Activated CD8-positive, alpha-beta memory T cell treated with anti-CD3 and anti-CD28 coated beads, Interleukin-2, amount 50 U/mL, for 24 hours (primary cell): Measurements from ENCODE around the gene ACTG2.
"Not testable (repeated sequence)": the region's sequence is repeated elsewhere in the genome, so short reads cannot be mapped to it uniquely, and the experiment has no call there.

Source experiments
- DNase-seq: peaks from one replicate; pipeline ENCODE4 v3.0.0-alpha.2; 2020; ENCODE audit errors: extremely low read depth

The ACTG2 gene

DNA sequence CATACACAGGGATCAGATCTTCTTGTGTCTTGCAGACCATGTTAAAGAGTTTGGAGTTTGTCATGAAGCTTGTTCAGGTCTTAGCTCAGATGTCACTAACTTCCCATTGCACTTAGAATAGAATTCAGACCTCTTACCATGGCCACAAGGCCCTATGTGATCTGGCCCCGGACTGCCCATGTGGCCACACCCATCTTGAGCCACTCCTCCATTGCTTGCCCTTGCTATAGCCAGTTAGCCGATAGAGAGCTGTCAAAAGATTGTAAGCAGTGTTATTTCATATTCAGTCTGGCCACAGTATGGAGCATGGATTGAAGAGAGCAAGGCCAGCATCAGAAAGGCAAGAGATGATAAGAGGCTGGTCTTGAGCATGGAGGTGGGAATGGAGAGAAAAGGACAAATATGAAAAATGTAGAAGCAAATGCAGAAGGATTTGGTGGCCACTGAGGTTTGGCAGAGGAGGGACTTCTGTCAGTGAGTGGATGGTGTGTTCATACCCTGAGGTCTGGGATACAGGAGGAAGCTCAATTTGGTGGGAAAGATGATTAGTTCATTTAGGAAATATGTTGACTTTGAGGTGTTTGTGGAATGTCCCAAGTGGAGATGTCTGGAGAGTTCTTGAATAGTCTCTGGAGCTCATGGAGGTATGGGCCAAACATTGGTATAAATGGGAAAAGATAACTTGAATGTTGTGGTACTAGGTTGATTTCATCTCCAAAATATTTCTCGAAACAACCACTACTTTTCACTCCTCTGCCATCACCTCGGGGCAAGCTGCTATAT is 44.5 kb downstream of the ACTG2 start:
- no peak for DNase-seq

DNA sequence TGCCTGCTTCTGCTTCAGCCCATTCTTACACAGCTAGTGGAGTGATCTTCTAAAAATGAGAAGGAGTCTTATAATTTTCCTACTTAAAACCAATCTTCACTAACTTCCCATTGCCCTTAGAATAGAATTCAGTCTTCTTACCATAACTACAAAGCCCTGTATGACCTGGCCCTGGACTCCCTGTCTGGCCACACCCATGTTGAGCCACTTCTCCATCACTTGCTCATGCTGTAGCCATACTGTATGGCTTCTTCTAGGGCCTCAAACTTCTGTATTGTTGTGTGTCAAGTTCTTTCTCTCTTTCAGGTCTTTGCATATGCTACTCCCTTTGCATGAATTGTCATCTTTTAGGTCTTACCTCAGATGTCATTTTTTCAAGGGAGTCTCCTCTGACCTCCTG is 45.1 kb downstream of the ACTG2 start:
- DNase-seq = no peak

DNA sequence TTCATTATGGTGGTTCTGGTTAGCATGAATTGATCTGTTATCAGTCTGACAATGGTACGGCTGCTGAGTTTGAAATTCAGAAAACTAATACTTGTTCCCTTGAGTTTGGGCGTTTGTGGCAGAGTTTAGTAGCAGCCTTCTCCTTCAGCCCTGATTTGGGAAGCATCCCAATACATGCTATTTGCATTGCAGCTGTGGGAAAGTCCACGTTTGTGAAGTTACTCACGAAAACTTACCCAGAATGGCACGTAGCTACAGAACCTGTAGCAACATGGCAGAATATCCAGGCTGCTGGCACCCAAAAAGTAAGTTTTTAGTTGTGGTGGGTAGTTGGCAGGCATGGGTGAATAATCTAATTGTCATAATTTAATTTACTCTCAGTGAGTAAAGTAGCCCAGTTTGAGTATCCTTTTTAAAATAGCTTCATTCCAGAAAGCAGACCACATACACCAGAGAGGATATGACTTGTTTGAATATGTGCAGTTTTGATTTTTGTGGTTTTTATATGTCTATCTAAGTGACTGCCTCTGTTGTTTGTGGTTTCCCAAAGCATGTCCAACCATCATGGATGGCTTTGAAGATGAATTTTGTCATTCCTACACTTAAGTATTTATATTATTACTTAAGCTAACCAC is 46.0 kb downstream of the ACTG2 start:
- DNase-seq = no peak

DNA sequence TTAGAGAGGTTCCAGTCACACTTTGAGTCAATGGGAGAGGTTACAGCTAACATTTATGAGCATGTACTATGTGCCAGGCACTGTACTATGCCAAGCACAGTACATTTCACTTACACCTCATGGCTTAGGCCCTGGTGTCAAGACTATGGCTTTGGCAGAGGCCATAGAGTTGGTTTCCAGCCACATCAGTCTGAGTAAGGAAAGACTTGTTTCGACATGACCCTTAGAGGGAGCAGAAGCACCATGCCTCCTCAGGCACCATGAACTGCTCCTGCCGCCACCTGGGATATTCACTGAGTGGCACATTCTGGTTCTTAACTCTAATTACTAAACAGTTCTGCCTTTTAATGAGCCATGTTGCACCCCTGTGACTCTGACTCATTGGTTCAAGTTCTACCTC is 46.6 kb downstream of the ACTG2 start:
- no peak for DNase-seq

DNA sequence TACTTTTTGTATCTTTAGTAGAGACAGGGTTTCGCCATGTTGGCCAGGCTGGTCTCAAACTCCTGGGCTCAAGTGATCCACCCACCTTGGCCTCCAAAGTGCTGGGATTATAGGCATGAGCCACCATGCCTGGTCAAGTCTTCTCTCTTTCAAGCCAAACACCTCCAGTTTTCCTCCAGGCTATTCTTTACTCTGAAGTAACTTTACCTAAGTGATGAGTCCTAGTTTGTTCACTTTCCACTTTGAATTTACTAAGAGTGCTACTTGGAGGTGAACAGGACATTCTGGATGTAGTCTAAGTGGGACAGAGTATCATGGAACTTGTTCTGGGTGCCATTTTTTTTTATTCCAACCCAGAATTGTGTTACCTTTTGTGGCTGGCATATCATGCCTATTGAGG is 47.3 kb downstream of the ACTG2 start:
- not testable (repeated sequence) for DNase-seq

DNA sequence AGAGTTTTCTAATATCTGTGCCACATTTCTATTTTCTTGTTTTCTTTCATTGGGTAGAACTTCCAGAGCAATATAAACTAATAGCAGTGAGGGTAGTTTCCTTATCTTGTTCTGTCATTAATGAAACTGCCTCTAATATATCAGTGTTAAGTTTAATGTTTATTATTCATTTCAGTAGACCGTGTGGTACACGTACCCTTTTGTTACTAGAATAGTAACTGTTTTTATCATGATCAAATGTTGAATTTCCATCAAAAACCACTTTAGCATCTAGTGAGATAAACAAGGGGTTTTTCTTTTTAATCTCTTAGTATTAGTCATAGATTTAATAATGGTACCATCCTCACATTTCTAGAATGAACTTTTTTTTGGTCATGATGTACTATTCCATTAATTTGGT is 49.9 kb downstream of the ACTG2 start:
- DNase-seq = no peak

DNA sequence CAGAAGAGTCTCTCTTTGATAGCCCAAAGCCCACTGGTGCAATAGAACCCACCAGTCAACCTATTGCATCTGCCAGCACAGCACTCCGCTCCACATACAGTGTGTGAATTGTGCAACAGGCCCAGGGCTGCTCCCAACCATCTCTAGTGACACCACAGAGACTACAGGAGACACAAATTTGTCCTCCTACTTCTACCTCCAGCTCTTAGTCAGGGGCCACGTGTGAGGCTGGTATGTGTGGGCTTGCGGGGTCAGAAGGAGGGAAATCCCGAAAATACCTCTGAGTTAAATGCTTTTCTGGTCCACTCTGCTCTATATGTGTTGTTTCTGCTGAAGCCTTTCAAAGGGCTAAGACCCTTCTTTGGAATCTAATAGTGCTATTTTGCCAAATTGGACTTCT is 51.9 kb downstream of the ACTG2 start:
- DNase-seq = no peak

DNA sequence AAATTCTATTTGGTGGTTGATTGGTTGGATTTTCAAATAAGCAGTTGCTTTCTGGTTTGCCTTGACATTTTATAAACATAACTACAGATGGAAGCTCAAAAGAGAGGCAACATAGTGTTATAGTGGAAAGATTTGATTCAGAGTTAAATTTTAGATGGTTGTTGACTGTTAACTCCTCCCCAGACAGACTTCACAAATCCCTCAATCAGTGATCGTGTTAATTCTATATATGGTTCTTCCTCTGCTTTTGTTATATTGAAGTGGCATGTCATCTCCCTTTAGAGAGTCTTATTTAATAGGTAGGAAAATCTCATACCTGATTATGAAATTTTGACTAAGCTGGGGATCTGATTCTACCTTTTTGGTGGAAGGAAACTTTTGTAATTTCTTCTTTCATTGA is 53.4 kb downstream of the ACTG2 start:
- no peak for DNase-seq

DNA sequence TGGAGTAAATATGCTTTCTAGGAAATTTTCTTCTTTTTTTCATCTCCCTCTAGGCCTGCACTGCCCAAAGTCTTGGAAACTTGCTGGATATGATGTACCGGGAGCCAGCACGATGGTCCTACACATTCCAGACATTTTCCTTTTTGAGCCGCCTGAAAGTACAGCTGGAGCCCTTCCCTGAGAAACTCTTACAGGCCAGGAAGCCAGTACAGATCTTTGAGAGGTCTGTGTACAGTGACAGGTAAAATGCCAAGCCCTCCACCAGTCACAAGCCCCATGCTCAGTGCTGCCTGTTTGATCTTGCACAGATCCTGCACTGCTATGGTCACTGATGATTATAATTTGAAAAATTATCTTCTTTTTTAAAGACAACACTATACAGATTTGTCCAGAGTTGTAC is 53.9 kb downstream of the ACTG2 start:
- DNase-seq = no peak

DNA sequence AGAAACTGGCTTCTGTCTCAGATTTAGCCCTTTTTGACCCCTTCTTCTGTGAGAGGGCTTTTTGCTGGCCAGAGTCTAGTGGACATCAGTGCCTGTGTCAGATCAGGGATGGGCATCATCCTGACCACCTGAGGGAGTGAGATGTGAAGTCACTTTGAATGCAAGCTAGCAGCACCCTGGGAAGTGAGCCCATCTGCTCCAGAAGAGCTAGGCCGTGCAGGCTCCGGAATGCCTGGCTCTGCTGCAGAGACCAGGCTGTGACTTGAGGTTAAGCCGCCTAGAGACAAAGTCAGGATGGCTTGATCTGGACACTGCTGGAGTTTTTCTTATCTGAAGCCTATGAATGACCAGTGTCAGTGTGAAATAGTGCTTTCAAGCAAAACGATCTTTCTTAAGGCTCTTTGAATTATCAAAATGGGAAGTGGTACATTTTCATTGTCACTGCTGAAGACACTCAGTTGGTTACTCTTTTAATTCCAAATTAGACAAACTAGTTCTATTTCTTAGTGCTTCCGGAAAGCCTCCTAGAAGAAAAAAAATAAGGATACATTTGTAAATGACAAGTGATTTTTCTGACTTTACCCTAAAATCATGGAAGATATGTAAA is 54.7 kb downstream of the ACTG2 start:
- no peak for DNase-seq

DNA sequence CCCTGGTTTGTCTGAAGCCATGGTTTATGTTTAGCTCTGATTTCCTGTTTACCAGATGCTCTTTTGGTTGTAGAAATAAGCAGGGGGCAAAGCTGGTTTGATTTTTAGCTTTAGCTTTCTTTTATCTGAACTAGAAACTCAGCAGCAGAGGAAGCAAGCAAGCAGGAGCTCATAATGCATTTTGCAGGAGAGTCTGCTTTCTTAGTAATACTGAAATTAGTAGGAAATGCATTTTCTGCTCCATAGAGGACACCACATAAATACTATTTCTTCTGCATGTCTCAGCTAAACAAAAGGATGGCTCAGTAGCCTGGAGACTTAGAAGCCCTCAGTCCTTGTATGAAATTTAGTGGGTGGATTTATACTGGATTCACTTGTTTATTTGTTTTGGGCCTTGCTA is 57.0 kb downstream of the ACTG2 start:
- no peak for DNase-seq

DNA sequence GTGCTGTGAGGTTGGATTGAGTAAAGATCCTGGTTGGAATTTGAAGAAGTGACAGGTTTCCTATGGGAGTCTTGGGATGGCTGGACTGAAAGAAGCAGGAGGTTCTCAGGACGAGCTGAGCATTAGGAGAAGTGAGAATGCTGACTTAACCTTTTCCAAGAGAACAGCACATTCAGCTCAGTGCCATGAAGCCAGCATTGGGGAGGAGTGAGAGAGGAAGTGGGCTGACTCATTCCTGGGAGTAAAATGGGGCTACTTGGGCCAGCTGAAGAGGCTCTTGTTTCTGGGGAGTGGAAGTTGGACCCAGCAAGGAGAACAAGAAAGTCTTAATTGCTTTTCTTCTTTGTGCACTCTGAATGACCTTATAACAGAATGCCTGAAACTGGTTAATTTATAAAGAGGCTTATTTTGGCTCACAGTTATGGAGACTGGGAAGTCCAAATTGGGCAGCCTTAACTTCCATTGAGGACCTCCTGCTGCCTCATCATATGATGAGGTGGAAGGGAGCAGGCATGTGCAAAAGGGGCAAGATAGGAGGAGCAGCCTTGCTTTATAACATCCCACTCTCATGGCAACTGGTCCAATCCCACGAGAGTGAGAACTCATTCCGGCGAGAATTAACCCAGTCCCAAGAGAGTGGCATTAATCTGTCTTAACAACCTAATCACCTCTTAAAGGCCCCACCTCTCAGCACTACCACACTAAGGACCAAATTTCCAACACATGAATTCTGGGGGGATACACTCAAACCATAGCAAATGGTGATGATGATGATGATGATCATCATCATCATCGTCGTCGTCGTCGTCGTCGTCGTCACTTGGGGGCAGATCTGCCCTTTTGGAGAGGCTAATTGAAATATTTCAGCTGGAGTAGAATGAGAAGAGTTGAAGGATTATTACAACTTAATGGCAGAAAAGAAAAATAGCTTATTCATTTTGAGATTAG is 60.0 kb downstream of the ACTG2 start:
- DNase-seq = no peak

DNA sequence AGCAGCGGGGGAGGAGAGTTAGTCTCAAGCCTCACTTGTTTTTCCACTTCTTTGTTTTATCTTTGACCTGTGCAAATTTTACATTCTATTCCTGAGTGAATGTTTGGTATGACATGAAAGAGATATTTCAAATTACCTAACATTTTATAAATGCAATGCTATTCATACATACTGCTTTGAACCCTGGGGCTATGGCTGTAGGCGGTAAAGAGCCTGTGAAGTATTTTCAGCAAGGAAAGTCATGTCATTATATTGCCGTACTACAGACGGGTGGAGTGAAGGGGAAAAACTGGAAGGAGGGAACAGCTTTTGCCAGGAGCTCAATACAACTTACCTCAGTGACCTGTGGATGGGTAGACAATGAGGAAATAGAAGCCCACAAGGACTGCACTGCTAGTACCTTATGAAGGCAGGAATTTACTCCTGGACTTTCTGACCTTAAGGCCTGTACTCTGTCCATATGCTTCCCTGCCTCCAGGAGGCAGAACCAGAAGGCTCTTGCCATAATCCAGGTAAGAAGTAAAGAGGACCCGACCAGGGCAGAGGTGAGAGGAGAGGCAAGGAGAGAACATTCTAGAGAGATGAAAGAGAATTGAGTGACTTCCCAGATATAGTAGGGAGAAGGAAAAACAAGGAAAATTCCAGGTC is 63.5 kb downstream of the ACTG2 start:
- DNase-seq = no peak

DNA sequence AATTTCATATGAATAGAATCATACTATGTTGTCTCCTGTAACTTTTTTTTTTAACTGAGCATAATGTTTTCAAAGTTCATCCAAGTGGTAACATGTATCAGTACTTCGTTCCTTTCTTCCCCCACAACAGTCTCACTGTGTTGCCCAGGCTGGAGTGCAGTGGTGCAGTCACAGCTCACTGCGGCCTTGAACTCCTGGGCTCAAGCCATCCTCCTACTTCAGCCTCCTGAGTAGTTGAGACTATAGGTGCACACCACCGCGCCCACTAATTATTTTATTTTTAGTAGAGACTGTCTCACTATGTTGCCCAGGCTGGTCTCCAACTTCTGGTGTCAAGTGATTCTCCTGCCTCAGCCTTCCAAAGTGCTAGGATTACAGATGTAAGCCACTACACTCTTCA is 68.5 kb downstream of the ACTG2 start:
- no peak for DNase-seq

DNA sequence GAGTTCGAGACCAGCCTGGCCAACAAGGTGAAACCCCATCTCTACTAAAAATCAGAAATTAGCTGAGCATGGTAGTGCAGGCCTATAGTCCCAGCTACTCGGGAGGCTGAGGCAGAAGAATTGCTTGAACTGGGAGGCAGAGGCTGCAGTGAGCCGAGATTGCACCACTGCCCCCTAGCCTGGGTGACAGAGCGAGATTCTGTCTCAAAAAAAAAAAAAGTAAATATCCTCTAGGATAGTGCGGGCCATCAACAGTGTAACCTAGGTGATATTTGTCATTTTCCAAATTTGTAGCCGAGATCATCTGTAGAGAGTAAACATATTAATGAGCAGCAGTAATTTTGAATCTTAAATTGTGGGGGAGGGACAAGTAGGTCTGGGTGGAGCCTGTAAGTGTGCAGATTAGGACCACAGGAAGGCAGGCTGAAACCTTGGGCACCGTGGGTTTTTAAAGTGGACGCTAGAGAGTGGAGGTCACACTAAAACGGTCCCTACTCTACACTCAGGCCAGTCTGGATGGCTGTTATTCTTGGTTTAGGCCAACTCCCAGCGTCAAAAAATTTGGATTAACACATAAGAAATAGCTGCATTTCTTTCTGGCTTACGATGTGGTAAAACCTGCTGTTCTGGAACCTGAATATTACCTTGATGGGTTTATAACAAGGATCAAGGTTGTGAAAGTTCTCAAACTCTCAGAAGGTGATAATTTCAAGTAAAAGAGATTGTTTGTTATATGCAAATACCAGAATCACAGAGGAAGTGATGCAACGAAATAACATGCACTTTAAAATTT is 69.2 kb downstream of the ACTG2 start:
- no peak for DNase-seq

DNA sequence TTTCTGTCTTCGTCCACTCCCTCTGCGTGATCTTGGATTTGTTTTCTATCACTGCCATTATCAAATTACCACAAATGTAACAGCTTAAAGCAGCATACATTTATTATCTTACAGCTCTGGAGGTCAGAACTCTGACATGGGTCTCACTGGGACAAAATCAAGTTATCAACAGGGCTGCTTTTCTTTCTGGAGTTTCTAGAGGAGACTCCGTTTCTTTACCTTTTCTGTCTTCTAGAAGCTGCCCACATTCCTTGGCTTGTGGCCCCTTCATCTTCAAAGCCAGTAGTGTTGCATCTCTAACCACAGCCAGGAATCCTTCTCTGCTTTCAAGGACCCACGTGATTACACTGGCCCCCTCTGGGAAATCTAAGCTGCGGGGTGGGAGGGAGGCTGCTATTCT is 70.0 kb downstream of the ACTG2 start:
- no peak for DNase-seq

DNA sequence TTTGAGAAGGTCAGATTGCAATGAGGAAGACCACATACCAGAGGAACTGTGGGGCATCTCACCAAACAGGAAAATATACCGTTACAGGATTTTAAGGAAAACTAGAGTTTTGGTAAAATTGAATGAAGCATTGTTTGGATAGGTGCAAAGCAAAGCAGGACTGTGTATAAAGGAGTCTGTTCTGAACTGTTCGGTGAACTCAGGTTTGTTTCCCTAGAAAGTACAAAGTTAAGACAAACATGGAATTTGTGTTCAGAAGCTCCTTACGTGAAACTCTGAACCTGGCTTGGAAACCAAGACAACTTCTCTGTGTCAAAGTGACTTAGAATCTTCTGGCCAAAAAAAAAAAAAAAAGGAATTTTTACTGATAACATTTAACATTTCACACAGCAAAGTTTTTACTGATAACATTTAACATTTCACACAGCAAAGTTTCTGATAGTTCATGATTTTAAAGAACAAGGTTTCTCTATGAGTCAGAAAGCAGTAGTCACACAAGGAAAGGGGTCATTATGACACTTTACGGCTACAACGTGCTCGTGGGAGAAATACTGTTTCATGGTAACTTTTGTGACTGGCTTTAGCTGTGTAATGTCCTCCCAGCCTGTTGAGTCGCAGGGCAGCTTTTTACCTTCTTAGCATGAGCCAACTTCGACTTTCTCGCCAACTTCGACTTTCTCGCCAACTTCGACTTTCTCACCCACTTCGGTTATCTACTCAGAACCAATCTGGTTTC is 70.7 kb downstream of the ACTG2 start:
- no peak for DNase-seq

DNA sequence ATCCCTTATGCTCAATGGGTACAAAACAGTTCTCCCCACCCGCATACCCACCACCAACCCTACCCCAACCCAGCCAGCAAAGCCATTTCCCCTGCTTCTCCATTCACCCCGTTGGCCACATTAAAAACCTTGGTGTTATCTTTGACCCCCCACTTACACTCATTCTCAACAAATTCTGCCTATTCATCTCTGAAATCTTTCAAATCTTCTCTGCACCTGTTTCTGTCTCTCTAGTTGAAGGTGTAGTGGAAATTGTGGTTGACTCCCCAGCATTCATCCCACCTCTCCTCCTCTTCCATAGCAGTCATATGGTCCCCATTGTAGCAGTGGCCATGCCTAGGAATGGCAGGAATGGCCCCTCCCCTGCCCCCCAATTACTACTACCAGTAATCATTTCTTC is 71.4 kb downstream of the ACTG2 start:
- no peak for DNase-seq

DNA sequence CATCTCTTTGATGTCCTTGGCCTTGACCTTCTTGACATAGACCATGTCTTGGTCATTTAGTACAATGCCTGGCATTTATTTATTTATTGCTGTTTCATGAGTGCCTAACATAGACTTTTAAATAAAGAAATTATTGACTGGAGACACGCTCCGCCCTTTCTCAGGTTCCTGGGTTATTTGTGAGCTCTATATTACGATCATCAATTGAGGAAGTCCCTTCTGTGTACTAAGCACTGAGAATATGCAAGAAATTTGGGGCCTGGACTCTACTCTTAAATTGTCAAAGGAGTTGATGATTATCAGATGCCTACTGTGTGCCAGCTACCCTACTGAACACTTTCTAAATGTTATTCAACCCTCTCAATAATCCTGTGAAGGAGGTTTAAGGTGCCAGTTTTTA is 72.2 kb downstream of the ACTG2 start:
- DNase-seq = no peak

DNA sequence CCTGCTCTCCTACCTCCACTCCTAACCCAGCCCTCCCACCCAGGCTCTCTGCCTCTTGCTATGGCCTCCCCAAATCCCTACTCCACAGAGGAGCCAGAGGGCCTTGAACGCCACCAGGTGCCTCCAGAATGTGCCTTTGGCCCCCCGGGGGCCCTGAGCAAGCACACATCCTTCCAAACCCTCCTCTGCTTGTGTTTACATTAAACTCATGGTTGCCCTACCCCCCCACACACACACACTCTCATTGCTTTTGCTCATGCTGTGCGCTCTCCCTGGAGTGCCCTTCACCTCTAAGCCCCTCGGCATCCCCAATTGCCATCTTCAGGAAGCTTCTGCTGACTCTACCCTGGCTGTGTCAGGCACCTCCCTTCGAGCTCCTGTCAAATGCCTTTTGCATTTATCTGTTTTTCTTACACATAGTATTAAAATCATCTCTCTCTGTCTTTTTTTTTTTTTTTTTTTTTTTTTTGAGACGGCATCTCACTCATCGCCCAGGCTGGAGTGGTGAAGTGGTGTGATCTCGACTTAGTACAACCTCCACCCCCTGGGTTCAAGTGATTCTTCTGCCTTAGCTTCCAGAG is 75.6 kb downstream of the ACTG2 start:
- no peak for DNase-seq
